ENCODE results near the gene RFT1.

Gene RFT1

GRCh38 chr3:53132347-53132746 lies 2.1 kb upstream of the RFT1 start:
- DNase-seq (ENCODE audit: low read depth): no peak
- TF ChIP-seq MYC (IDR thresholded peaks at IDR 0.05; ENCODE audit: low read depth, low read length) (no peak), CTCF (IDR thresholded peaks at IDR 0.05; ENCODE audit: low read depth, low read length) (no peak), POLR2A (IDR thresholded peaks at IDR 0.05; ENCODE audit: extremely low read depth, insufficient read length) (no peak), MAX (IDR thresholded peaks at IDR 0.05; ENCODE audit: low read depth, low read length) (no peak)
- no peak overlapping the region for H3K4me3 ChIP-seq (ENCODE audit: low read depth, low read length)

GRCh38 chr3:53131096-53131495 lies 861 bp upstream of the RFT1 start:
- peak overlapping the region; percentile 100 for H3K4me3 ChIP-seq (ENCODE audit: low read depth, low read length)
- DNase-seq (ENCODE audit: low read depth): no peak
- TF ChIP-seq MAX (IDR thresholded peaks at IDR 0.05; ENCODE audit: low read depth, low read length) (no peak), POLR2A (IDR thresholded peaks at IDR 0.05; ENCODE audit: extremely low read depth, insufficient read length) (no peak), CTCF (IDR thresholded peaks at IDR 0.05; ENCODE audit: low read depth, low read length) (no peak), MYC (IDR thresholded peaks at IDR 0.05; ENCODE audit: low read depth, low read length) (no peak)

- peak; percentile 12 for DNase-seq (ENCODE audit: low read depth)
- TF ChIP-seq MAX (IDR thresholded peaks at IDR 0.05; ENCODE audit: low read depth, low read length): no peak
- no peak for TF ChIP-seq POLR2A (IDR thresholded peaks at IDR 0.05; ENCODE audit: extremely low read depth, insufficient read length)
- no peak for TF ChIP-seq MYC (IDR thresholded peaks at IDR 0.05; ENCODE audit: low read depth, low read length)
- no peak for TF ChIP-seq CTCF (IDR thresholded peaks at IDR 0.05; ENCODE audit: low read depth, low read length)
- peak overlapping the region; percentile 100 for H3K4me3 ChIP-seq (ENCODE audit: low read depth, low read length)
Observed at GRCh38 chr3:53129344-53129743, 891 bp downstream of the RFT1 start.

GRCh38 chr3:53126601-53127000 lies 3.6 kb downstream of the RFT1 start:
- TF ChIP-seq POLR2A (IDR thresholded peaks at IDR 0.05; ENCODE audit: extremely low read depth, insufficient read length) (no peak), MYC (IDR thresholded peaks at IDR 0.05; ENCODE audit: low read depth, low read length) (no peak), CTCF (IDR thresholded peaks at IDR 0.05; ENCODE audit: low read depth, low read length) (no peak), MAX (IDR thresholded peaks at IDR 0.05; ENCODE audit: low read depth, low read length) (no peak)
- peak; percentile 26 for DNase-seq (ENCODE audit: low read depth)
- H3K4me3 ChIP-seq (ENCODE audit: low read depth, low read length): no peak overlapping the region

- no peak overlapping the region for H3K4me3 ChIP-seq (ENCODE audit: low read depth, low read length)
- TF ChIP-seq CTCF (IDR thresholded peaks at IDR 0.05; ENCODE audit: low read depth, low read length) (no peak), MYC (IDR thresholded peaks at IDR 0.05; ENCODE audit: low read depth, low read length) (no peak), MAX (IDR thresholded peaks at IDR 0.05; ENCODE audit: low read depth, low read length) (no peak), POLR2A (IDR thresholded peaks at IDR 0.05; ENCODE audit: extremely low read depth, insufficient read length) (no peak)
- no peak for DNase-seq (ENCODE audit: low read depth)
Observed at GRCh38 chr3:53123953-53124352, 6.3 kb downstream of the RFT1 start.

GRCh38 chr3:53123510-53123909 lies 6.7 kb downstream of the RFT1 start:
- H3K4me3 ChIP-seq (ENCODE audit: low read depth, low read length): no peak overlapping the region
- DNase-seq (ENCODE audit: low read depth): peak; percentile 31
- TF ChIP-seq POLR2A (IDR thresholded peaks at IDR 0.05; ENCODE audit: extremely low read depth, insufficient read length): no peak
- peak; percentile 38; the same call in 1 of the 2 replicates for TF ChIP-seq MAX (IDR thresholded peaks at IDR 0.05; ENCODE audit: low read depth, low read length)
- no peak for TF ChIP-seq MYC (IDR thresholded peaks at IDR 0.05; ENCODE audit: low read depth, low read length)
- TF ChIP-seq CTCF (IDR thresholded peaks at IDR 0.05; ENCODE audit: low read depth, low read length): no peak
